GM12878 (cell line): ENCODE results near the gene STRA6. TPM values are rescaled to one million over a fixed set of nuclear protein-coding genes. Genes with fewer than 3 reads are reported as not detected.
A peak's percentile ranks its signal among the peaks of the same experiment; 100 is the strongest.

ENCODE experiments used
- ATAC-seq: fragments of 200-7000 bp; cut with Tn5 transposase; 3 replicates; pipeline ENCODE4 v1.9.1; 2020; ENCODE audit warnings: mild to moderate bottlenecking, moderate library complexity
- BruUV-seq: library from RNA; stranded (reverse); fragments of 400-500 nt; replicated peaks from 2 replicates; lab custom pipeline; 2021; lab: Mats Ljungman, UMichigan
- CTCF ChIA-PET: fragments of 300-600 bp; sonication (Branson Sonifier 250); formaldehyde crosslinking; extraction: SDS; loops from one replicate; lab custom pipeline; 2021; ENCODE audit warnings: inconsistent platforms; lab: Yijun Ruan, JAX
- POLR2A ChIA-PET: fragments of 350-600 bp; formaldehyde crosslinking; extraction: SDS; loops from one replicate; lab custom pipeline; 2021; ENCODE audit warnings: inconsistent platforms; lab: Charles Lee
- RAD21 ChIA-PET: fragments of 300-600 bp; sonication (Branson Sonifier 250); formaldehyde crosslinking; loops from one replicate; lab custom pipeline; 2023; ENCODE audit warnings: antibody characterized with exemption; ENCODE audit not compliant: unreplicated experiment; lab: Charles Lee
- SMC1A ChIA-PET: fragments of 300-600 bp; sonication (Branson Sonifier 250); formaldehyde crosslinking; loops from one replicate; lab custom pipeline; 2023; ENCODE audit not compliant: unreplicated experiment, uncharacterized antibody; lab: Charles Lee
- DNase-seq: peaks from one replicate; pipeline ENCODE4 v3.0.0-alpha.2; 2011; ENCODE audit warnings: low read depth, low spot score
- FAIRE-seq: peaks from 3 replicates; lab custom pipeline; 2011; peaks lifted over from hg19 to GRCh38; lab: Jason Lieb, UNC
- H2AFZ ChIP-seq: 2 replicates; pipeline ENCODE4 v1.6.0; 2011; ENCODE audit warnings: low read depth, low read length, control low read depth; ENCODE audit not compliant: control insufficient read depth
- H3K27ac ChIP-seq: 2 replicates; pipeline ENCODE4 v1.5.1; 2011; ENCODE audit warnings: control low read depth; ENCODE audit not compliant: control insufficient read depth, insufficient read depth
- H3K27me3 ChIP-seq, 2 experiments: replicated peaks in 1 of 2; 2 replicates each; pipeline versions ENCODE4 v1.6.0 to v1.6.1; 2011; ENCODE audit warnings: low read length in 1 of 2; ENCODE audit not compliant: control insufficient read depth in 2 of 2, insufficient read depth in 2 of 2
- H3K36me3 ChIP-seq, 2 experiments: 2 replicates each; pipeline ENCODE4 v1.5.1; 2011; ENCODE audit warnings: low read length in 1 of 2; ENCODE audit not compliant: control insufficient read depth in 2 of 2, insufficient read depth in 2 of 2
- H3K4me1 ChIP-seq: 2 replicates; pipeline ENCODE4 v1.6.1; 2011; ENCODE audit warnings: mild to moderate bottlenecking, low read length, moderate library complexity, mixed read lengths; ENCODE audit not compliant: control insufficient read depth, insufficient read depth
- H3K4me2 ChIP-seq: 2 replicates; pipeline ENCODE4 v1.6.0; 2011; ENCODE audit warnings: control low read depth; ENCODE audit not compliant: control insufficient read depth, insufficient read depth
- H3K4me3 ChIP-seq: fragments of 200-600 bp; sonication (generic); 2 replicates; pipeline ENCODE4 v1.5.1; 2016
- H3K79me2 ChIP-seq: 2 replicates; pipeline ENCODE4 v1.6.0; 2011; ENCODE audit warnings: low read length; ENCODE audit not compliant: control insufficient read depth, insufficient read depth
- H3K9ac ChIP-seq: 2 replicates; pipeline ENCODE4 v1.8.0; 2011; ENCODE audit warnings: low read length, control low read depth, mixed read lengths; ENCODE audit not compliant: control insufficient read depth, insufficient read depth
- H3K9me3 ChIP-seq: replicated peaks from 3 replicates; pipeline ENCODE4 v1.5.1; 2011; ENCODE audit warnings: mild to moderate bottlenecking, low read length; ENCODE audit not compliant: control insufficient read depth, insufficient read depth
- H4K20me1 ChIP-seq: 2 replicates; pipeline ENCODE4 v1.6.0; 2011; ENCODE audit not compliant: control insufficient read depth, insufficient read depth
- BHLHE40 ChIP-seq, 2 experiments: fragments of 450-650 bp in 1 of 2; IDR thresholded peaks; 2 replicates each; pipeline ENCODE4 v1.6.1; 2011 to 2017; ENCODE audit warnings: low read depth in 2 of 2, borderline replicate concordance in 1 of 2, improper control_type of control experiment in 1 of 2, low read length in 1 of 2, mild to moderate bottlenecking in 1 of 2
- CHD2 ChIP-seq: IDR thresholded peaks from 2 replicates; pipeline ENCODE4 v1.6.1; 2011; ENCODE audit warnings: low read depth, low read length, improper control_type of control experiment, borderline replicate concordance
- CTCF ChIP-seq, 3 experiments: IDR thresholded peaks in 2 of 3; conservative IDR thresholded peaks in 1 of 3; 2 replicates each; pipeline ENCODE4 v1.5.1; 2011; ENCODE audit warnings: low read depth in 3 of 3, low read length in 3 of 3, mild to moderate bottlenecking in 3 of 3, control low read depth in 2 of 3, moderate library complexity in 2 of 3, inconsistent platforms in 1 of 3, mixed read lengths in 1 of 3; ENCODE audit not compliant: control insufficient read depth in 2 of 3, insufficient read depth in 1 of 3; ENCODE audit errors: extremely low read depth in 1 of 3
- DPF2 ChIP-seq: fragments of 450-650 bp; IDR thresholded peaks from 2 replicates; pipeline ENCODE4 v1.6.1; 2017; ENCODE audit warnings: mild to moderate bottlenecking
- E2F4 ChIP-seq: IDR thresholded peaks from 2 replicates; pipeline ENCODE4 v1.6.1; 2012; ENCODE audit warnings: low read depth, low read length, improper control_type of control experiment
- EED ChIP-seq: sonication (generic); IDR thresholded peaks from 2 replicates; pipeline ENCODE4 v1.6.1; 2016; ENCODE audit warnings: antibody characterized with exemption, low read depth
- IKZF2 ChIP-seq, 2 experiments: fragments of 450-650 bp; IDR thresholded peaks; 2 replicates each; pipeline ENCODE4 v1.6.1; 2017; ENCODE audit warnings: mild to moderate bottlenecking in 2 of 2, moderate library complexity in 2 of 2
- SMAD1 ChIP-seq: fragments of 450-650 bp; IDR thresholded peaks from 2 replicates; pipeline ENCODE4 v1.6.1; 2018; ENCODE audit warnings: mild to moderate bottlenecking, low read depth; ENCODE audit not compliant: partially characterized antibody
- SPI1 ChIP-seq: IDR thresholded peaks from 2 replicates; pipeline ENCODE4 v1.6.1; 2011; ENCODE audit warnings: low read depth, mild to moderate bottlenecking, low read length, moderate library complexity, borderline replicate concordance; ENCODE audit not compliant: insufficient read depth
- STAT3 ChIP-seq: IDR thresholded peaks from 2 replicates; pipeline ENCODE4 v1.6.1; 2011; ENCODE audit warnings: low read depth, low read length, improper control_type of control experiment
- SUZ12 ChIP-seq: fragments of 200-600 bp; sonication (generic); IDR thresholded peaks from one replicate; pipeline ENCODE4 v1.6.1; 2018; ENCODE audit warnings: antibody characterized with exemption, mild to moderate bottlenecking; ENCODE audit not compliant: unreplicated experiment
- ZNF24 ChIP-seq: fragments of 450-650 bp; IDR thresholded peaks from 2 replicates; pipeline ENCODE4 v1.6.1; 2017; ENCODE audit warnings: antibody characterized with exemption, mild to moderate bottlenecking
- ZSCAN29 ChIP-seq: fragments of 450-650 bp; IDR thresholded peaks from 2 replicates; pipeline ENCODE4 v1.6.1; 2017; ENCODE audit warnings: mild to moderate bottlenecking, moderate library complexity
- ZZZ3 ChIP-seq: IDR thresholded peaks from 2 replicates; pipeline ENCODE4 v1.6.1; 2011; ENCODE audit warnings: low read depth; ENCODE audit not compliant: control insufficient read depth, insufficient read length
- WGBS: methylation state at CpG from one replicate; pipeline ENCODE4 v1.1.6; 2016; ENCODE audit warnings: low lambda C conversion rate; ENCODE audit not compliant: insufficient replicate concordance, insufficient coverage; ENCODE audit errors: missing lambda C conversion rate; 5-methylcytosine and 5-hydroxymethylcytosine counted together
- in situ Hi-C: fragments of 300-500 bp; cut with MboI; formaldehyde crosslinking; loops from 9 replicates; pipeline ENCODE4 v1.14.3; 2018; ENCODE audit warnings: mixed read lengths
- intact Hi-C: fragments of 100-400 bp; cut with micrococcal nuclease; formaldehyde crosslinking; loops from one replicate; pipeline ENCODE4 v1.14.2; 2022; ENCODE audit not compliant: unreplicated experiment
- polyA plus RNA-seq, 11 experiments: library from polyadenylated mRNA; depleted of rRNA in 4 of 11; unstranded in 6 of 11; stranded (reverse) in 5 of 11; fragments of >200 nt; fragmentation: Nextera tagmentation in 4 of 11; fragmentation: Illumina TruSeq in 1 of 11; extraction: Ambion mirVana in 4 of 11; extraction: Trizol in 1 of 11; gene quantifications; 1 replicate in 1 of 11; 2 replicates in 10 of 11; pipeline versions ENCODE4 v1.2.1 to v1.2.3, GENCODE V29; 2011 to 2016; ENCODE audit warnings: inconsistent platforms in 2 of 11, missing spikeins in 2 of 11, low read depth in 1 of 11
- total RNA-seq, 4 experiments: library from RNA; depleted of rRNA in 3 of 4; stranded (reverse); fragments of >200 nt in 3 of 4; fragmentation: Illumina TruSeq in 1 of 4; extraction: Trizol in 1 of 4; gene quantifications; 2 replicates each; pipeline versions ENCODE4 v1.2.1 to v1.2.3, GENCODE V29; 2013 to 2021

The STRA6 gene
- total and polyA plus RNA-seq, 10 of the 15 experiments (the other 5 are each of a cell fraction or from before 2014, with no cell fraction given): 0.31 to 10.8 (median 5.8) TPM

DNA sequence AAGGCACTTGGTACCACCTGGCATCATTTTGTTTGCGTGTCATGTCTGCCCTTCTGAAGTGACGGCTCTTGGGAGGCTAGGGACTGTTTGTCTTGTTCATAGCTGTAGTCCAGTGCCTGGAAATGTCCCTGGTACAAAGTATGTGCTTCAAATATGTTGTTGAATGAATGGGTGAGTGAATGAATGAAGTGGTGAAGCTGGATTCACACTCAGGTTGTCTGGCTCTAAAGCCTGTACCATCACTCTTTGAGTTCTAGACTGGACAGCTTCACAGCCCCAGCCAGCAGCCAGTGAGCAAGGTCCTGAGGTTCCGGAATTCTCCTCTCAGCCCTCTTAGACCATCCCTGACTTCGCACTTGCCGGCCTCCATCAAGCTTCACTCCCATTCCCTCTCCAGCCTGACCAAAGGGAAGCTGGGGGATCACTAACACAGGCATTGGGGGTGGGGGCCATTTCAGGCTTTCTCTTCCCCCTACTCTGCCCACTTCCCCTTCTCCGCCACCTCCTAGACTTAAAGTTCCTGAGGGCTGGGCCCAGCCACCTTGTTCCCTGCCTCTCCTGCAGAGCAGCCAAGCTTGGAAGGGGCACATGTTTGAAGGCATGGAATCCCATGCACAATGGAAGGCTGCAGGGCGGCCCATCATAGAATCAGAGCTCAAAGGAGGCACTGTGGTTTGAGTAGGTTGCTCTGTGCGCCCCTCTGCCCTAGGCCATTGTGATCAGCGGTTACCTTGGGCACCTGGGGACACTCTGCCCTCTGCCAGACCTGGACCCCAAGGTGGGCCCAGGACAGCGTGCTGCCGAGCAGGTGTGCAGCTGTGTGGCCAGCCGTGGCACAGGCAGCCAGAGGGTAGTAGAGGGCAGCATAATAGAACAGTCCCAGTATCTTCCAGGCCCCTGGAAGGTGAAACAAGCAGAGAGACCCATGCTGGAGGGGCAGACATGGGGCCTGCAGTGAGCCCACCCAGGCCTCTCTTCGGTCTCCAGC lies 7.7 kb downstream of the STRA6 start:
- TF ChIP-seq CHD2 (no peak), ZZZ3 (no peak), E2F4 (no peak), SUZ12 (no peak), CTCF (IDR thresholded peaks at IDR 0.05 in 2 of 3, conservative IDR thresholded peaks at IDR 0.05 in 1 of 3; ENCODE audit: control insufficient read depth in 2 of 3, extremely low read depth in 1 of 3, insufficient read depth in 1 of 3, low read depth in 3 of 3, low read length in 3 of 3) (0 out of 6 replicates have a peak, but pooled peaks of 1 of the 3 experiments have one; percentile 6), BHLHE40 (IDR thresholded peaks at IDR 0.05; ENCODE audit: borderline replicate concordance in 1 of 2, low read depth in 2 of 2, low read length in 1 of 2) (no peak), IKZF2 (IDR thresholded peaks at IDR 0.05) (no peak), STAT3 (no peak), EED (0 out of 2 replicates have a peak, but pooled peaks have one; percentile 24), SPI1 (peak; percentile 64; the same call in 1 of the 2 replicates), SMAD1 (no peak), DPF2 (no peak), ZSCAN29 (no peak), ZNF24 (peak; percentile 91)
- SMC1A ChIA-PET: interaction anchor here (1.4 kb wide), 1 partner anchor 120 kb away, joined by 3 read pairs; no protein-coding TSS in a partner anchor
- WGBS: 54% methylated on average over 13 of the region's 13 CpGs

More for the DNA sequence above, 7.7 kb downstream of the STRA6 start:
- no peaks in the 10 kb centered on the region for H3K36me3 ChIP-seq
- no peak overlapping the region for H3K9ac ChIP-seq
- H3K79me2 ChIP-seq: no peaks in the 10 kb centered on the region
- no peak for DNase-seq
- H3K4me3 ChIP-seq: no peak overlapping the region
- intact Hi-C loops (no loop called here), in situ Hi-C loops (no loop called here)
- no peaks in the 10 kb centered on the region for H4K20me1 ChIP-seq
- peak; percentile 24; the same call in 2 of the 3 replicates for ATAC-seq
- BruUV-seq: no TSS peak
- no peak overlapping the region for H2AFZ ChIP-seq
- RAD21 ChIA-PET: no interaction called here
- no peaks in the 10 kb centered on the region for H3K9me3 ChIP-seq
- no peaks in the 10 kb centered on the region for H3K27me3 ChIP-seq
- peaks cover 20% of the 10 kb centered on the region for H3K4me1 ChIP-seq
- no peak for FAIRE-seq
- CTCF ChIA-PET: interaction anchor here (0.9 kb wide), 1 partner anchor 33 kb away, joined by 4 read pairs; no protein-coding TSS in a partner anchor
- H3K4me2 ChIP-seq: no peak overlapping the region
- H3K27ac ChIP-seq: no peak overlapping the region
- POLR2A ChIA-PET: no interaction called here
